Measurements from ENCODE around the gene SNED1.

SNED1 gene

DNA sequence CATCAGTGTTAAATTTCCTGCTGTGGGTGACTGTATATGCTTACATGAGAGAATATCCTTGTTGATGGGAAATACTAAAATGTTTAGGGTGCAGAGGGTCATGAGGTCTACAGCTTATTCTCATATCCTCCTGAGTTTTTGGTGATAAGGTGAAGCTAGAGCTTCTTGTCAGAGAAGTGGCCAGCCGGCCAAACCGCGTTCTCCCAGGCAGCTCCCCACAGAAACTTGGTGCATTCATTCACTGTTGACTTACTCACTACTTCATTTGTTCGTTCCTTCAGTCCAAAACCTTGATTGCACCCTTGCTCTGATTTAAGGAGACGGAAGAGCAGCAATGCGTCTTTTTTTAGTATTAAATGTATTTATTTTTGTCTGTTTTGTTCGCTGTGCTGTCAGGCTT lies 8.7 kb downstream of the SNED1 start:
- no peak for DNase-seq

DNA sequence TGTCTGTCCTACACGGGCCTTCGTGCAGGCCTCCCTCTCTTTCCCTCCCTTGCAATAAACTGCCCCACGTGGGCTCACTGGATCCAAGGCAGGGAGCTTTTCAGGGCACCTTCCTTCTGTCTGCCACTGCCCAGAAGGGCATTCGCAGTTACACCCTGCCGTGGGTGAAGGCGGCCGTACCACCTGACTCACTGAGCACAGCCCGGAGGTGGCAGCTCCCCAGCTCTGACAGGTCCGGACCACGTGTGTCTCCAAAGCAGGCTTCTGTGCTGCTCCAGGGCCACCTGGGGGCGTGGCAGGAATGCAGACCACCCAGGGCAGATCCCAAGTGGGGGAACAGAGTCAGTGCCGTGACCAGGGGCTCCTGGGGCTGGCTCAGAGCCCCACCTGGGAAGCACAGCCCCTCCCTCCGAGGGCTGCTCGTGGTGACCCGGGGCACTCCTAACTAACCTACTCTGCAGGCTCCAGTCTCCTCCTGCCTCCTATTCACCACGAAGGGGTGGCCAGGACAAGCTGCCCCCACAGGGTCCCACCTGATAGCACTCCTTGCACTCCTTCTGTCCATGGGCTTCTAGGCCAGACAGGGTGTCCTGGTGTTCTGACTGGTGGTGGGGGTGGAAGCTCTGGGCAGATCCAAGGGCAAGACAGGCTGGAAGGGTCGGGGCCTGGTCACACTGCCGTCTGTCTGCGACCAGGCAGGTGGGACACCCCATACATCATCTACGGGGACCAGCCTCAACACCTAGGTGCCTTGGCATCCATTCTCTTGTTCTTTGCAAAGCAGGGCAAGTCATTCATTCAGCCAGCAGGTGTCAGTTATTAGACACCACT lies 9.7 kb downstream of the SNED1 start:
- no peak for DNase-seq

DNA sequence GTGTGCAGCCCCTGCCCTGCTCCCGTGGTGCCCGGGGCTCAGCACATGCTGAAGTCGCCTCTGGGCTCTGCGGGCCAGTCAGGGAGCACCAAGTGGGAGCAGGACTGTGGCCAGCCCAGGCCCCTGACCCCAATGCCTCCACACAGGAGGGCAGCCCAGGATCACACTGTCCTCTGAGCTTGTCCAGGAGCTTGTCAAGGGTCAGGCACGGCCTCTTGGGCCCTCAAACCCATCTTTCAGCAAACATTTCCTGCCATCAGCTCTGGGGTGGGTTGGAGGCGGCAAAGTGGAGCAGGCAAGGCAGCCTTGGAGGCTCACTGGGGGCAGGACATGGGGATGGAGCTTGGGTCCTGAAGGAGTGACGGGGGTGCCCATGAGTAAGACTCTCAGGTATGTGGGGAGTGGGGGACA lies 10.3 kb downstream of the SNED1 start:
- no peak for DNase-seq

DNA sequence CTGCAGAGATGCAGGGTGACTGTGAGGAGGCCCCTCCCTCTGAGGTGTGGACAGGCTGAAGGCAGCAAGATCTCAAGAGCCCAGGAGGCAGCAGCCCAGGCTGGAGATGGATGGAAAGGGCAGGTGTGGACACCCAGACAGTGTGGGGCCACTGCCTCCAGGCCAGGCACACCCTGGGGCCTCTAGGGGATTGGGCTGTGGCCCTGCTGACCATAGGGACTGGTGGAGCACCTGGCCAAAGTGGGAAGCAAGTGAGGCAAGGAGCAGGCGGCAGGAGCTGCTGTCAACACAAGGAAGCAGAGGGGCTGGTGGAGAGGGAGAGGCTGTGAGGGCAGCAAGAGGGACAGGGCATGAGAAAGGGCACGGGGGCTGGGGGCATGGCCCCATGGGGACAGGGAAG lies 10.8 kb downstream of the SNED1 start:
- no peak for DNase-seq

DNA sequence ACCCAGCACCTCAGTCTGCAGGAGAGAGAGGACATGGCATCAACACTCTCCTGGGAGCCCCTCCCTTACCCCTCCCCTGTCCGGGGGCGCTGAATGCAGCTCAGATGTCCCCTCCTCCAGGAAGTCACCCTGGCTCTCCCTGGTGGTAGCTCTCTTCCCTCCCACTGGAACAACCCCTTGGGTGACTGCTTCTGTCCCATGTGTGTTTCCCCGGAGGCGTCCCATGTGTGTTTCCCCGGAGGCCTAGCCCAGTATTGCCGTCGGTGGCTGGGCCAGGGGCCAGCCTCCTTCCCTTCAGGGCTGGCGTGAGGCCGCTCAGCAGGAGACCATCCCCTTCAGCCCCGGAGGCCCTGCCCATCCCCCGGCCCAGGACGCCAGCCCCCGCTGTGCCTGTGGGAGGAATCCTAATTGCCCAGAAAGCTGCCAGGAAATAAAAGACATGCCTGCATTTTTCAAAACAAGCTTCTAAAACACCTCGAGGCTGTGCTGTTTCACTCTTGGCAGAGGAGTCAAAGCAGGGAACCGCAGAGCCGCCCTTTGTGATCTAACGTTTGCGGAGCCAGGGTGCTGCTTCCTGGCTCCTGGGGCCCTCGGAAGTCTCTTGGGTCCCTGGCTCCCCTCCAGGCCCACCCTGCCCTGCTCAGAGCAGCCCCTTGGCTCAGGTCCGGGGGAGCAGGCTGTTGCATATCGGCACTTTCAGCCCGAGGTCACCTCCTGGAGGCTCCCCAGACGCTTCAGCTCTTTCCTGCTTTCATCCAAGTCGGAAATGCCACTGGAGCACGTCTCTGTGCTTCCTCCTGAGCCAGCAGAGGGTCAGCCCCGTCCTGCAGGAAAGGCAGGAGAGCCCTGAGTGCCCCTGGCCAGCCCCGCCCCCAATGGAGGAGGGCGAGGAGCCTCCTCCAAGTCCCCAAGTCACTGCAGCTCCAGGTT lies 11.4 kb downstream of the SNED1 start:
- peak; percentile 60 for DNase-seq

DNA sequence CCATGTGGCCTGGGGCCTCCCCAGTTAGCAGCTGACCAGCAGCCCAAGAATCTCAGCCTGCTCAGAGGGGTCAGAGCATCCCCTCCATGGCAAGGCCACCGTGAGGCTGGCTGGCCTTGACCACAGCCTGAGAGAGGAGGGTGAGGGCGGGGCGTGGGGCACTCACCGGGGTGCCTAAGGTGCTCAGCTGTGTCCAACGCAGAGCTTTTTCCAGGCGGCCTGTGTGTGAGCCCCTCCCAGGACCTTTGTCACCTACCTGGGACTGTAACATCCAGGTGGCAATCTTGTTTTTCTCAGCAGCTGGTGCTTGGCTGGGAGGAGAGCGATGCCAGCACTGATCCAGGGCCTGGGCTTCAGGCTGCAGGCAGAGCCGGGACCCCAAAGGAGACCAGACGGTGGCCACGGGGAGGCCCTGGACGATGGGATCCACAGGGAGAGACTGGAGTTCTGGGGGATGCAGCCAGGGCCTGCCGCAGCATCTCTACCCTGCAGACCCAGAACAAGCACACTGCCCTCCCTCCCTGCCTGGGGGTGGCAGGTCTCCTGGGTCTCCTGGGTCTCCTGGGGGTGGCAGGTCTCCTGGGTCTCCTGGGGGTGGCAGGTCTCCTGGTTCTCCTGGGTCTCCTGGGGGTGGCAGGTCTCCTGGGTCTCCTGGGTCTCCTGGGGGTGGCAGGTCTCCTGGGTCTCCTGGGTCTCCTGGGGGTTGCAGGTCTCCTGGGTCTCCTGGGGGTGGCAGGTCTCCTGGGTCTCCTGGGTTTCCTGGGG lies 12.3 kb downstream of the SNED1 start:
- DNase-seq, result no peak

DNA sequence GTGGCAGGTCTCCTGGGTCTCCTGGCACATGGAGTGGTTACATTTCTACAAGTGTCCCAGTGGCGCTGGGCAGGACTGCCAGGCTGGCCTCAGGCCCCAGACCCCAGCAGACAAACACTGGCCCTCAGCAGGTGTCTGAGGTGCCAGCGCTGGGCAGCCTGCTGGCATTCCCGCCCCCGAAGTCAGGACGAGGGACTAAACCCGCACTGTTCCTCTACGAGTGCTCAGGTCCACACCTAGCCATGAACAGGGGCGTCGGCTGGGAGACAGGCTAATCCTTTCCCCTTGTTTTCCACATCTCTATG lies 12.8 kb downstream of the SNED1 start:
- no peak for DNase-seq

DNA sequence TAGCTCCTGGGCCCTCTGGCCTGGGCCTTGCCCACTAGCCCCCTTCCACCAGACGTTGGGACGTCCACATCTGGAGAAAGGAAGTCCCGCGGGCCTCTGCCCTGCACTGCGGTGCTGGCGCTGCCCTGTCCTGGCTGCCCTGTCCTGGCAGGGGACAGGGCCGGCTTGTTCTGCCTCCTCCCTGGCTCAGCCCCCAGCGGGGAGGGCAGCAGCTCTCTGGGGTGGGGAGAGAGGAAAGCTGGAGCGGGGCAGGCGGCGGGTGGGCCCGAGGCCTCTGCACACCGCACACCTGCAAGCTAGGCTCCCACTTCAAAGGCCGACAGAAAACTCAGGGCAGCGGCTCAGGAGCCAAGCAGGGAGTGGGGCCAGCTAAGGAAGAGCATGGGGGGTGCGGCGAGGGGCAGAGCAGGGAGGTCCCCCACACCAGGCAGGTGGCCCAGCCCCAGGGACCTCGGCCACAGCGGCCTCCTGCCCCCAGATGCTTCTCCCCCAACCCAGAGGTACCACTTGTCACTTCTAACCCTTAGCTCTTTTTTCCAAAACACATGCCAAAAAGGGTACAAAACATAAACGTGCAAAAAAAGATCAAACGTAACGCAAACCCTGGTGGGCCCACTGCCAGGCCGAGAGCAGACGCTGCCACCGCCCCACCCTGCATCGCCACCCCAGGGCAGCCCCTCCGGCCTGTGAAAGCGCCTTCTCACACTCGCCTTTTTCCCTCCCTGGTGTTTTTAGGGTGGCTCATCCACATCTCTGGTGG lies 13.5 kb downstream of the SNED1 start:
- no peak for DNase-seq

DNA sequence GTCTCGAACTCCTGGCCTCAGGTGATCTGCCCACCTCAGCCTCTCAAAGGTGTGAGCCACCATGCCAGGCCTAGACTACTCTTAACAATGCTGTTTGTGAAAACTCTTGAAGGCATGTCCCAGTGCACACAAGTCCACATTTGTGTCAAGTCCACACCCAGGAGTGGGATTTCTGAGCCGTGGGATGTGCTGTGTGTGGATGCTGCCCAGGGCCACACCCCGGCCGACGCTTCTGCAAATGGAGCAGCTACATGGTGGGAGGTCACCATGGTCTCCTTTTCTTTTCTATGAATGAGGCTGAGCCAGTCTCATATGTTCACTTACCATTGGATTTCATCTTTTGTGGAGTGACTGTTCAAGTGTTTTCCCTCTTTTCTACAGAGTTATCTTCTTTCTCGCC lies 15.8 kb downstream of the SNED1 start:
- no peak for DNase-seq

DNA sequence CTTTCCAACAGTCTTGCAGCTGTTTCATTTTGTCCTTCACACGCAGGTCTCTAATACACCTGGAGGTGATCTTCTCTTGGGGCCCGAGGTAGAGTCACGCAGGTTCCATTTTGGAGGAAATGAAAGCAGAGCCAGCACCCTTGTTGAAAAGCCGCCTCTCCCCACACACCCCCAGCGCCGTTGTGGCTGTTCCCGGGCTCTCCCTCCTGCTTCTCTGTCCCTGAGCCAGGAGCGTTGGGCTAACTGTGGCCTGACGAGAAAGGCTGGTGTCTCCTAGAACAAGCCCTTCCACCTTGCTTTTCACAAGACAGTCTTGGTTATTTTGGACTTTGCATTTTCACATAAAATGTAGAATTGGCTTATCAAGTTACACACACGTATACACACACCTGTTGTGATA lies 16.3 kb downstream of the SNED1 start:
- no peak for DNase-seq

DNA sequence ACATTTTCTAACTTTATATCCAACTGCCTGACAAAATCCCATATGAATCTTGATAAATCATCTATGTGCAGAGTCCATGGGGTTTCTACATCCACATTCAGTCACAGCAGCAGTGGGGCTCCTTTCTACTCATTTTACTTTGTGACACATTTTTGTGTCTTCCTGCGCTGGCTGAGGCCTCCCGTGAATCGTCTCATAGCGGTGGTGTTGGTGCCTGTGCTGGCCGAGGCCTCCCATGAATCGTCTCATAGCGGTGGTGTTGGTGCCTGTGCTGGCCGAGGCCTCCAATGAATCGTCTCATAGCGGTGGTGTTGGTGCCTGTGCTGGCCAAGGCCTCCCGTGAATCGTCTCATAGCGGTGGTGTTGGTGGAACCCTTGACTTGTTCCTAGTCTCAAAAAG lies 17.0 kb downstream of the SNED1 start:
- no peak for DNase-seq

DNA sequence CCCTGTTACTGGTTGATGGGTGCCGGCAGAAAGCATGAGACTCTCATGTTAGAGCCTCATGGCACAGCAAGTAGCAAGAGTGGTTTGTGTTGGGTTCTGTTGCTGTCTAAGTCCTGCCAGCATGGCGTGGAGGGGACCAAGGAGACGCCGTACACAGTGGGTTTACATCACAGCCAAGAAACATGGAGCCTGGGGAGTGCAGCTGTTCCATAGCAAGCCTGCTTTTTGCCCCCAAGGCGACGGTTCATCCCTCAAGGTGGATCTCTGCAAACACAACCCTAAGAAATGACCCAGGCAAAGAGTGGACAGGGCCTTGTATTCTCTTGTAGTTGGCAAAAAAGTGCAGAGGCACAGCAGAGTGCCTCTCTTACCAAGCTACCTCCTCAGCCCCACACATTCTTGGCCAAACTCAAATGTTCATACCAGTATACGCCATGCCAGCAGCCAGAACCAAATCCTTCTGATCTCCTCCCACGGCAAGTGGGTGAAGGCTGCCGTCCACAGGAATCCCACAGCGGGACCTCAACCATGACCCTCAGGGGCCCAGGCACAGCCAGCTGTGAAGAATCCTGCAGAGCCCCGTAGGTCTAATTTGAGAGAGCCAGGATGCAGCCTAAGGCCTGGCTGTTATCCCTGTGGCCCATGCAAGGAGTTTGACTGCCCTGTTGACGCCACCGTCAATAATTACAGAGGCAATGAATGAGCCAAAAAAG lies 19.0 kb downstream of the SNED1 start:
- no peak for DNase-seq

DNA sequence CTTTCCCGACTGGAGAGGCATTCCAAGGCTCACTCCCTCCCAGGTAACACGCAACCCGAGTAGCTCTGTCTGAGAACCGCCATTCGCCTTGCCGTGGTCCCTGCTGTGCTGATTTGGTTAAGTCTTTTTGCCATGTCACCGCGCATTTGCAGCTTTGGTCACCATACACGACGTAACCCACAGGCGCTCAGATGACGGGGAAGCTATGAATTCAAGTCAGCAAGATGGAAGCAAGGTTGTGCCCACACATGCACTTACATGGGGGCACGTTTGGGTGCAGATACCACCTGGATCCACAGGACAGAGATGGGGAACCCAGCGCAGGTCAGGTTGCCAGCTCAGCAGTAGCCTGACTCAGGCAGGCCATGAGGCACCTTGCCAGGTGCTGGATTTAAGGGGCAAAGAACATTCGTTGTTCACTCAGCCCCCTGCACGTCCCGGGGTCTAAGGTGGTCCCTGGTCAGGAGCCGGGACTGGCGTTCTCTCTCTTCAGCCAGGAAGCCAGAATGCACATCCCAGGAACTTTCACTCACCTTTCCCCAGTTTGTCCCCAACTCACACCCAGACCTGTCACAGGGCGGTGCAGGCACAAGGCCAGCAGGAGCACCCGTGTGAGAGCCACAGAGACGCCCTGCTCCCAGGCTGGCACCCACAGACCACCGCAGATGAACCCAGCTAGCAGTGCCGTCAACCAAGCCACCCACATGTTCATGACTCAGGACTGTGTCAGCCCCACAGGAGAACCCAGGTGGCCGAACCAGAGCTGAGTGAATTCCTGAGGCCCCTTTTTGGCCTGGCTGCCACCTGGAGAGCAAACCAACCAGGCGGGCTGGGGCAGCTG lies 19.9 kb downstream of the SNED1 start:
- DNase-seq, result no peak

DNA sequence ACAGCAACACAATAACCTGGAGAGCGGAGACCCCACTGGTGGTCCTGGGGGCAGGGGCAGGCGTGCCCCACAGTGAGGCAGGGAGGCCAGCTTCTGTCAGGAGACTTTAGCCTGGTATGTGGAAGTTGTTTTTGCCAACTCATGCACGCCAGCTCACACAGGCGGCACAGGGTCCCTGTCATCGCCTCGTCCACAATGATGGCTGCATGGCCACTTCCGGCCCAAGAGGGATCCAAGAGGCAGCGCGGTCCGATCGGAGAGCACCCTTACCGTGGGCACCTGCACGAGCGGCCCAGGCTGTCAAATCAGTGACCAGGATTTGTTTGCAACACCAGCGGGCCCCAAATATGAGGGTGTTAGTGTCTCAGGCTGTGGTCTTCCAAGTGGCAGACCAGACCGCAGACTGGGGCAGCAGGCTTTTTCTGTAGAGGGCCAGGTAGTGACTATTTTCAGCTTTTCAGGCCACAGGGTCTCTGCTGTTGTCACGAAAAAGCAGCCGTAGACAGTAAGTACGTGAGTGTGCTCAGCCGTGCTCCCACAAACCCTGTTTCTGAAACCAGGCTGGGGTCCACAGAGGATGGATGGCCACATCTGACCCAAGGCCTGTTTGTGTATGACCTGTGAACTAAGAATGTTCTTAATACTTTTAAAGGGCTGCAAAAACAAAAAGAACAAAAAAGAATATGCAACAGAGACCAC lies 21.2 kb downstream of the SNED1 start:
- no peak for DNase-seq

DNA sequence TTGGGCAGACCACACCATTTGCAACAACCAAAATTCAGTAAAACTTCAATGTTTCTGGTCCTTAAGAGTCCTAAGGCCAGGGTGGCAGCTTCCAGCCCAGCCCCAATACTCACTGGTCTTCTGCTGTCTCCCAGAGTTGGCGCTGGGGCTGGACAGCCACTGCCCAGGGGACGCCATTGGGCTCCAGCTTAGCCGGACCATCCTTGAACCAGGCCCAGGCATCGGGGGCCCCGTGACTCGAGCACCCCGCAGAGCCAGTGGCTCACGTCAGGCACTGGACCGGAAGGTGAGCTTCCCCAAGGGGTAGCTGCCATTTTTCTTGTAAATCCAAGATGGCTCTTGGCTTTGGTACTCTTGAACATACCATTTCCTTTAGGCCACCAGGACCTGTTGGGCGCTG lies 21.8 kb downstream of the SNED1 start:
- no peak for DNase-seq

DNA sequence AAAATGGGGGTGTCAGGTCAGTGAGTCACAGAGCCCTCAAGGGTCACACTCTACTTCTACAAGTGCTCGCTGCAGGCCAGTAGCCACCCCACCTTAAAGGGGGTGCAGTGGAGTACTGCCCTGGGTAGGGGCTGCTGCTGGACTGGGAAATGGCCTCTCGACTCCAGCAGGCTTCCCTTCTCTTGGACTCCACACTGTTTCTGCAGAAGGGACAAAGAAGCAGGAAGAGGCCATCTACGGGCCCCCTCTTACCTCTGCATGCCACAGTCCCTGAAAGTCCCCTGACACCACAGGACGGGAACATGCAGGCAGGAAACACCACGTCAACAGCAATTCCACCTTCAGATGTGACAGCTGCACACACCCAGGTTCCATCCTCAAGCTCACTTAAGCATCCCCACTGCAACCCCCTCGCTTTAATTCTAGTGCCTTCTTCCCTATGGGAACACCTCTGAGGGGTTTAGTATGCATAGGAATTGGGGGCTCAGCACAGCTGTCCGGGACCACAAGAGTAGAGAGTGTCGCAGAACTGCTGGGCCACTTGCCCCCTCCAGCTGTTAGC lies 22.3 kb downstream of the SNED1 start:
- no peak for DNase-seq

DNA sequence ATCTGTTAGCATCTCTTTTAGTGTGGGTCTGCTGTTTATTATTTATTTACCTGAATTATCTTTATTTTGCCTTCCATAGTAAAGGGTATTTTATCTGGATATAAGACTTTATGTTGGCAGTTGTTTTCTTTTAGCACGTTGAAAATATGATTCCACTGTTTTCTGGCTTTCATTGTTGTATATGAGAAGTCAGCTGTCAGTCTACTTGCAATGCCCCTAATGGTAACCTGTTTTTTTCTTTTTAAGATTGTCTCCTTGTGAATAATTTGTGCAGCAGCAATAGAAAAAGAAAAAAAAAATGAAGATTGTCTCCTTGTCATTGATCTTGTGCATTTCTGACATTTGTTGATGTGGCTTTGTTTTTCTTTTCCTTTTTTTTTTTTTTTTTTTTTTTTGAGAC lies 27.2 kb downstream of the SNED1 start:
- no peak for DNase-seq

DNA sequence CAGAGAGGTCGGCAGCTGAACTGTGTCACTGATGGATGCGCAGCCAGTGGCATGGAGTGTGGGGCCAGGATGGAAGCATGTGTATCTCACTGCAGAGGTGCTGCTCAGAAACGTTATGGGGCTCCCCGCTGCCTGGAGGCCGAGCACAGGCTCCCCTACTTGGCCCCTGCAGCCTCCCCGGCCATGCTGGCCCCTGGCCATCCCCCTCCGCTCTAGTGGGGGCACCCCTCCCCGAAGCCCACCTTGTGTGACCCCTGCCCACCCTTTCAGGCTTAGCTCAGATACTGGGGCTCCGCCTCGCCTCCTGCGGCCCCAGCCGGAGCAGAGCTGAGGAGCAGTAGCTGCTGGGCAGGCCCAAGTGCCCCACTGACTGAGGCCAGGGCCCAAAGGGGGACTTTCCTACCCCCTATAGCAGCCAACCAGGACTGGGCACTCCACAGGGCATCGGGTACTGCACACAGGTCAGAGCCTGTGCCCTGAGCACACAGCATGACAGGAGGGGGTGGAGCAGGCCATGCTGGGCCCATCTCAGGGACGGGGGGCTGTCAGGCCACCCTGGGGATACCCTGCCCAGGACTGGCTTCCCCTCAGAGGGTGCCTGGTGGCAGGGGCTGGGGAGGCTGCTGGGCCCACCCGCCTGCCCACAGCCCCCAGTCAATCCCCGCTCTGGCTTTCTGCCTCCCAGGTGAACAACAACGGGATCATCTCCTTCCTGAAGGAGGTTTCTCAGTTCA lies 31.3 kb downstream of the SNED1 start:
- DNase-seq, result no peak

DNA sequence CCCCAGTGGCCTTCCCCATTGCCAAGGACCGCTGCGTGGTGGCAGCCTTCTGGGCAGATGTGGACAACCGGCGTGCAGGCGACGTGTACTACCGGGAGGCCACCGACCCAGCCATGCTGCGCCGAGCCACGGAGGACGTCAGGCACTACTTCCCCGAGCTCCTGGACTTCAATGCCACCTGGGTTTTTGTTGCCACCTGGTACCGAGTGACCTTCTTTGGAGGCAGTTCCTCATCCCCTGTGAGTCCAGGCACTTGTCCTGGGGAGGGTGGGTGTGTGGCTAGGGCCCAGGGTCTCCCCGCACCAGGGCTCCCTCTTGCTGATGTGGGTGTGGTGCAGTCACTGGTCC lies 31.9 kb downstream of the SNED1 start:
- DNase-seq, result no peak

DNA sequence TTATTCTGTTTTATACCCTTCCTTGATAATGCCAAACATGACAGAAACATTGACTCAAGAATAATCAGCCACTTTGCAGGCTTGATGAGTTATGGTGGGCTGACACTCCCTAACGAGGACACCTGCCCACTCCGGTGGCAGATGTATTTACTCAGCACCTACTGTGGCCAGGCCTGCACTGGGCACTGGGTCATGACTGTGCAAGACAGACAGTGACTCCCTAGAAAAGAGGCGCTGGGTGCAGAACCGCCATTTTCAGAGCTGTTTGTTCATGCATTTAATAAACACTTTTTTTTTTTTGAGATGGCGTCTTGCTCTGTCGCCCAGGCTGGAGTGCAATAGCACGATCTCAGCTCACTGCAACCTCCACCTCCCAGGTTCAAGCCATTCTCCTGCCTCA lies 32.5 kb downstream of the SNED1 start:
- DNase-seq, result no peak
